Measurements from ENCODE around the gene SLC32A1. TPM values are rescaled to one million over a fixed set of nuclear protein-coding genes. Genes with fewer than 3 reads are reported as not detected.

The SLC32A1 gene
- polyA plus RNA-seq, 1 donor: 0.03 TPM

GRCh38 chr20:38725148-38725901 lies 1.0 kb downstream of the SLC32A1 start:
- H3K27me3 ChIP-seq (ENCODE audit: control insufficient read depth, insufficient read depth, low read length): peaks cover 99% of the 10 kb centered on the region
- DNase-seq: no peak
- no CpG with 5 or more reads among the region's 35 CpGs for WGBS (ENCODE audit: insufficient coverage, low lambda C conversion rate)
- H3K4me1 ChIP-seq (ENCODE audit: control insufficient read depth, insufficient read depth, low read length): no peaks in the 10 kb centered on the region
- no peak overlapping the region for H3K27ac ChIP-seq (ENCODE audit: low read length)
- H3K4me3 ChIP-seq (ENCODE audit: low read length): no peak overlapping the region
- H3K36me3 ChIP-seq (ENCODE audit: control insufficient read depth, insufficient read depth, low read length): no peaks in the 10 kb centered on the region
- peaks cover 3% of the 10 kb centered on the region for H3K9me3 ChIP-seq (ENCODE audit: control insufficient read depth, low read depth, low read length)

- DNase-seq: no peak
- H3K9me3 ChIP-seq (ENCODE audit: control insufficient read depth, low read depth, low read length): peaks cover 3% of the 10 kb centered on the region
Measured at GRCh38 chr20:38725931-38726803, 1.9 kb downstream of the SLC32A1 start.

GRCh38 chr20:38726804-38727606 lies 2.7 kb downstream of the SLC32A1 start:
- H3K36me3 ChIP-seq (ENCODE audit: control insufficient read depth, insufficient read depth, low read length): no peaks in the 10 kb centered on the region
- H3K4me3 ChIP-seq (ENCODE audit: low read length): no peak overlapping the region
- peaks cover 8% of the 10 kb centered on the region for H3K4me1 ChIP-seq (ENCODE audit: control insufficient read depth, insufficient read depth, low read length)
- DNase-seq: no peak
- peaks cover 3% of the 10 kb centered on the region for H3K9me3 ChIP-seq (ENCODE audit: control insufficient read depth, low read depth, low read length)
- WGBS (ENCODE audit: insufficient coverage, low lambda C conversion rate): 2% methylated on average over 6 of the region's 43 CpGs
- H3K27ac ChIP-seq (ENCODE audit: low read length): no peak overlapping the region
- peaks cover 100% of the 10 kb centered on the region for H3K27me3 ChIP-seq (ENCODE audit: control insufficient read depth, insufficient read depth, low read length)

More at GRCh38 chr20:38725931-38726803, 1.9 kb downstream of the SLC32A1 start:
- H3K27me3 ChIP-seq (ENCODE audit: control insufficient read depth, insufficient read depth, low read length): peaks cover 99% of the 10 kb centered on the region
- H3K4me3 ChIP-seq (ENCODE audit: low read length): no peak overlapping the region
- H3K36me3 ChIP-seq (ENCODE audit: control insufficient read depth, insufficient read depth, low read length): no peaks in the 10 kb centered on the region
- WGBS (ENCODE audit: insufficient coverage, low lambda C conversion rate): 11% methylated on average over 6 of the region's 53 CpGs
- peaks cover 6% of the 10 kb centered on the region for H3K4me1 ChIP-seq (ENCODE audit: control insufficient read depth, insufficient read depth, low read length)
- no peak overlapping the region for H3K27ac ChIP-seq (ENCODE audit: low read length)

GRCh38 chr20:38727607-38728190 lies 3.4 kb downstream of the SLC32A1 start:
- H3K27me3 ChIP-seq (ENCODE audit: control insufficient read depth, insufficient read depth, low read length): peaks cover 100% of the 10 kb centered on the region
- DNase-seq: no peak
- WGBS (ENCODE audit: insufficient coverage, low lambda C conversion rate): no CpG with 5 or more reads among the region's 46 CpGs
- H3K36me3 ChIP-seq (ENCODE audit: control insufficient read depth, insufficient read depth, low read length): no peaks in the 10 kb centered on the region
- H3K27ac ChIP-seq (ENCODE audit: low read length): no peak overlapping the region
- H3K4me3 ChIP-seq (ENCODE audit: low read length): no peak overlapping the region
- peaks cover 8% of the 10 kb centered on the region for H3K4me1 ChIP-seq (ENCODE audit: control insufficient read depth, insufficient read depth, low read length)
- H3K9me3 ChIP-seq (ENCODE audit: control insufficient read depth, low read depth, low read length): peaks cover 3% of the 10 kb centered on the region

GRCh38 chr20:38728191-38728781 lies 4.0 kb downstream of the SLC32A1 start:
- no peak overlapping the region for H3K4me3 ChIP-seq (ENCODE audit: low read length)
- peaks cover 3% of the 10 kb centered on the region for H3K9me3 ChIP-seq (ENCODE audit: control insufficient read depth, low read depth, low read length)
- peaks cover 8% of the 10 kb centered on the region for H3K4me1 ChIP-seq (ENCODE audit: control insufficient read depth, insufficient read depth, low read length)
- H3K27ac ChIP-seq (ENCODE audit: low read length): no peak overlapping the region
- no peak for DNase-seq
- peaks cover 99% of the 10 kb centered on the region for H3K27me3 ChIP-seq (ENCODE audit: control insufficient read depth, insufficient read depth, low read length)
- H3K36me3 ChIP-seq (ENCODE audit: control insufficient read depth, insufficient read depth, low read length): no peaks in the 10 kb centered on the region
- WGBS (ENCODE audit: insufficient coverage, low lambda C conversion rate): no CpG with 5 or more reads among the region's 56 CpGs

GRCh38 chr20:38728911-38729642 lies 4.8 kb downstream of the SLC32A1 start:
- Histone ChIP-seq H3K4me1 (ENCODE audit: control insufficient read depth, insufficient read depth, low read length) (peaks cover 8% of the 10 kb centered on the region), H3K4me3 (ENCODE audit: low read length) (no peak overlapping the region), H3K27me3 (ENCODE audit: control insufficient read depth, insufficient read depth, low read length) (peaks cover 99% of the 10 kb centered on the region), H3K36me3 (ENCODE audit: control insufficient read depth, insufficient read depth, low read length) (no peaks in the 10 kb centered on the region), H3K9me3 (ENCODE audit: control insufficient read depth, low read depth, low read length) (peaks cover 3% of the 10 kb centered on the region), H3K27ac (ENCODE audit: low read length) (no peak overlapping the region)
- WGBS (ENCODE audit: insufficient coverage, low lambda C conversion rate): 20% methylated on average over 1 of the region's 41 CpGs
- no peak for DNase-seq

- H3K4me1 ChIP-seq (ENCODE audit: control insufficient read depth, insufficient read depth, low read length): peaks cover 8% of the 10 kb centered on the region
- H3K27ac ChIP-seq (ENCODE audit: low read length): no peak overlapping the region
- peaks cover 92% of the 10 kb centered on the region for H3K27me3 ChIP-seq (ENCODE audit: control insufficient read depth, insufficient read depth, low read length)
- no peak for DNase-seq
- no peak overlapping the region for H3K4me3 ChIP-seq (ENCODE audit: low read length)
- H3K9me3 ChIP-seq (ENCODE audit: control insufficient read depth, low read depth, low read length): peaks cover 3% of the 10 kb centered on the region
- no CpG with 5 or more reads among the region's 7 CpGs for WGBS (ENCODE audit: insufficient coverage, low lambda C conversion rate)
- no peaks in the 10 kb centered on the region for H3K36me3 ChIP-seq (ENCODE audit: control insufficient read depth, insufficient read depth, low read length)
Measured at GRCh38 chr20:38729767-38730166, 5.5 kb downstream of the SLC32A1 start.

GRCh38 chr20:38730167-38730988 lies 6.1 kb downstream of the SLC32A1 start:
- Histone ChIP-seq H3K27ac (ENCODE audit: low read length) (no peak overlapping the region), H3K9me3 (ENCODE audit: control insufficient read depth, low read depth, low read length) (peaks cover 3% of the 10 kb centered on the region), H3K27me3 (ENCODE audit: control insufficient read depth, insufficient read depth, low read length) (peaks cover 91% of the 10 kb centered on the region), H3K36me3 (ENCODE audit: control insufficient read depth, insufficient read depth, low read length) (no peaks in the 10 kb centered on the region), H3K4me1 (ENCODE audit: control insufficient read depth, insufficient read depth, low read length) (peaks cover 8% of the 10 kb centered on the region), H3K4me3 (ENCODE audit: low read length) (no peak overlapping the region)
- no peak for DNase-seq
- no CpG with 5 or more reads among the region's 41 CpGs for WGBS (ENCODE audit: insufficient coverage, low lambda C conversion rate)
